Kidney tubule cell (primary cell): ENCODE results near the gene LYPD6.
A peak's percentile ranks its signal among the peaks of the same experiment; 100 is the strongest.

ENCODE experiments used
- DNase-seq: peaks from one replicate; pipeline ENCODE4 v3.0.0-alpha.2; 2018; ENCODE audit warnings: low spot score

Gene LYPD6

DNA sequence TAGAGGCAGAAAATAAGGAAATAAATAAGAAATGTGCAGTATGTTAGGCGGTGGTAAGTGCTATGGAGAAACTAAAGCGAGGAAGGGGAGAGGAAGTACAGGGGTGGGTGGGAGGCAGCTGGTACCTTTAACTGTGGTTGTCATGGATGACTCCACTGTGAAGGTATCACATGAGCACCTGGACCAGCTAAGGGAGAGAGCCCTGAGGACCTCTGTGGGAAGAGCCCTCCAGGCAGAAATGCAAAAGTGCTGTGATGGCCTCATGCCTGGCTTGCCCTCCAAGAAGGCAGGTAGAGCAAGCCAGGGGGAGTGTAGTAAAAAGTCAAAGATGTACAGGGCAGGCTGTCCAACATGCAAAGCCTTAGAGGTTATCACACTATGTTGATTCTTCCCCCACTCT is 17.9 kb downstream of the LYPD6 start:
- no peak for DNase-seq

GRCh38 chr2:149353421-149353820 is 23.0 kb downstream of the LYPD6 start:
- DNase-seq = no peak

DNA sequence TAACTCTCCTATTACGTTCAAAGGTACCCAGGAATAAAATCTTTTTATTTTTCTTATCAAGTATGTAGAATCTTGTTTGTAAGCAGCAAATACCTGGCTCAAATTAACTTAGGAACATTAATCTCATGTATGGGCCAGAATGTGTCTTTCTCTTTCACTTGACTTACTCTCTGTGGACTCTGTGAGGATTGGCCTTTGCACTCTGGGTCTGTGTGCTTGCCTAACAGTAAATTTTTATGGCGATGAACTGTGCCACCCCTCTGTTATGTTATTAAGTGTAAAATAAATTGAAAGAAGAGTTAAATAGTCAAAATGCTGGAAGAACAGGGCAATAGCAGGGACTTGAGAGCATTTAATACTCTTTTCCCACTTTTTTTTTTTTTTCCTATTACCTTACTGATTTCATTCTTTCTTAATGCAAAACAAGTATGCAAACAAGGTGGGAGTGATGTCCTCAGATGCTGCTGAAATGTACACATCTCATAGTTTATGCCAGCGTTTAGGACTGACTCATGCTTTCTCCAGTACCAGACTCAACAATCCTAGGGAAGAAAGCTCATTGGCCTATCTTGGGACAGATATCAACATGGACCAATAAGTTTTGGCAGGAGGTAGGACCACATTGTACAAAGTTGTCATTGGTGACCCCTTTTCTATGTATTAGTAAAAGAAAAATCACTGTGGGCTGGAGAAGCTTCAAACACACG is 25.5 kb downstream of the LYPD6 start:
- no peak for DNase-seq

- DNase-seq = no peak
Observed at GRCh38 chr2:149357058-149357457, 26.7 kb downstream of the LYPD6 start.

DNA sequence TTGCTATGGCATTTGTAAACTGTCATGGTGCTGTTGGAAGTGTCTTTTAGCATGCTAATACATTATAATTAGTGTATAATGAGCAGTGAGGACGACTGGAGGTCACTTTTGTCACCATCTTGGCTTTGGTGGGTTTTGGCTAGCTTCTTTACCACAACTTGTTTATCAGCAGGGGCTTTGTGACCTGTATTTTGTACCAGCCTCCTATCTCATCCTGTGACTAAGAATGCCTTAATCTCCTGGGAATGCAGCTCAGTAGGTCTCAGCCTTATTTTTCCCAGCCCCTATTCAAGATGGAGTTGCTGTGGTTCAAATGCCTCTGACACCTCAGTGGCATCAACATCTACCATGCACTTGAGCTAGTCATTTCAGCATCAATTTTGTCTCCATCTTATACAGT is 29.7 kb downstream of the LYPD6 start:
- DNase-seq = peak; percentile 29

- DNase-seq = no peak
Observed at GRCh38 chr2:149363958-149364357, 33.6 kb downstream of the LYPD6 start.

DNA sequence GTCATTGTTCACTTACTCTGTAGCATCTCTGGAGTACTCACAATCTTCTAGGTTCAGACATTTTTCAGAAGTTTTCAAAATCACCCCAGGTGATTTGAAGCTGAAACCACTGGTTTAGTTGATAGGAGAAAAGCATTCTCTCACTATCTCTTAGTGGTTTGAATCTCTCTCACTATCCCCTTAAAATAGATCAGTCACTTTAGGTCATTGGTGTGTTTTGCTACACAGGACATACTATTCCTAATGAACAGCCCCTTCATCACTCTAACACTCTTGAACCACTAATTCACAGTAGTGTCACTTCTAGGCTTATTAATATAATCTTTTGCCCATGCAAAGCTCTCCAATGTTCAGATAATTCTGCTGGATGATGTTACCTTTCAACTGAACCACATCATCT is 34.5 kb downstream of the LYPD6 start:
- no peak for DNase-seq

GRCh38 chr2:149365931-149366583 is 35.7 kb downstream of the LYPD6 start:
- peak; percentile 90 for DNase-seq

GRCh38 chr2:149370061-149370775 is 39.8 kb downstream of the LYPD6 start:
- no peak for DNase-seq

- no peak for DNase-seq
Observed at GRCh38 chr2:149371476-149371875, 41.1 kb downstream of the LYPD6 start.

DNA sequence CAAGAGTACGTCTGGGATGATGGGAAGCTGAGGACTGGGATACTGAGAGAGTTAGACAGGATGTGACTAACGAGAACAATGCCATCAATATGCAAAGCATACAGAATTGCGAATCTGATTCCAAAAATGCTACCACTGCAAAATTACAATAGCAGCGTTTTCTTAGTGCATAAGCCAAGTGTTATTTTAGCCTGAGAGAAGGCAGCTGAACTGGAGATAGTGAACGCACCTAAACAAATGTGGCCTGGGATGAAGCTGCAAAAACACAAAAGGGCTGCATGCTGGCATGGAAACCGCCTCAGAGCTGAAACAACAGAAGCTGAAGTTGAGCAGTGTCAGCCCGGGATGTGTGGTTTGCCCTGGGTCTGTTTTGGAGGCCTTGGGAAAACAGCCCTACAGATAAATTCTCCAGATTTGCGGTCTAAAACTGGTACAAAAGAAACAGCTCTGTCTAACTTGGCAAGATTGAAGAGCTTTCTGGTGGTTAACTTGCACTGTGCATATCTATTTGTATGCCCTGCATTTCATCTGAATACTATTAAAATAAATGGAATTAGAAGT is 45.5 kb downstream of the LYPD6 start:
- DNase-seq = peak; percentile 4

GRCh38 chr2:149380205-149380604 is 49.8 kb downstream of the LYPD6 start:
- no peak for DNase-seq

DNA sequence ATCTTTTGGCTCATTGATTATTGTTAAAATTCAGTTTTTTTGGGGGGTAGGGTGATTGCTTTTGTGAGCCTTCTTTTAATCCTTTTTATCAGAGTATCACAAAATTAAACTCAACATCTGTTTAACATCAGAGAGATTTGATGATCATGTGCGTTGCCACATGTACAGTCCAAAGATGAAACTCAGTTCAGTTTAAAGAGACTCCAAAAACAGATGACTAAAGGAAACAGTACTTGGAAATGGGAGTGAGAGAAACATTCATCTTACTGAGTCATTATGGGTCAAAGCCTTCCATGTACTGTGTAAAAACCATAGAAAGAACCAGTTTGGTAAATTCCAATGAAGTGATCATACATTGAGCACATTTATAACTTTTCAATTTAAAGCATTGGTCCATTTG is 53.0 kb downstream of the LYPD6 start:
- DNase-seq = peak; percentile 37

DNA sequence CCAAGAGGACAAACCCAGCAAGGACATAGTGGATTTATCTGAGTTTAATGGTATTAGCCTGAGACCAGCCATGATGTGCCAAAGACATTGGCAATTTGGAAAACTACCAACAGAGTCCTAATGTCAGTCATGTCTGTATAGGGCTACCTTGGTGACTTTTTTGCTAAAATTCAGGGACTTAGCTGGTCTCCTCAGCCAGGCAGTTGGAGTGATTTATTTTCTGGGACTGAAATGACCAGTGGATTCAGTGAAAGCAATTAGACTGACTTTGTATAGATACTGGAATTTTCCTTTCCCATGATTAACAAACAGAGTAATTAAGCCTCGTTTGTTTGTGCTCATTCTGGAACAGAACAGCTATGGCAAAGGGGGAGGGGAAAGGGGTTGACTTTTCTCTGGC is 55.0 kb downstream of the LYPD6 start:
- DNase-seq = no peak

DNA sequence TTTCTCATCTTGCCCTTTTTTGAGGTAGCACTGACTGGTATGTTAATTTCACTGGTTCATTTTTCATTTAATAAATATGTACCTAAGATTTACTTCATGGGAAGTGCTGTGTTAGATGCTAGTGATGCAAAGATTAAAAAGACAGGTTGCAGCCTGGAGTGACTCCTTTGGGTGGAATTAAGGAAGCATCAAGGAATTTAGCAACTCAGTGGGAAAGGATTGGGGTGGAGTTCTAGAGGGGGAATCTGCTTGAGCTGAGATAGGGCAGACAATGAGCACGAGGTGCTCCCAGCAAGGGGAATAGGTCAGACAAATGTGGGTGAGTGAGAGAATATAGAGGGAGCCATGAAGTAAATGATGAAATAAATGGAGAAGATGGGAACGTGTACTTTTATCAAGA is 57.0 kb downstream of the LYPD6 start:
- peak; percentile 25 for DNase-seq

- no peak for DNase-seq
Observed at GRCh38 chr2:149388120-149388816, 57.9 kb downstream of the LYPD6 start.

DNA sequence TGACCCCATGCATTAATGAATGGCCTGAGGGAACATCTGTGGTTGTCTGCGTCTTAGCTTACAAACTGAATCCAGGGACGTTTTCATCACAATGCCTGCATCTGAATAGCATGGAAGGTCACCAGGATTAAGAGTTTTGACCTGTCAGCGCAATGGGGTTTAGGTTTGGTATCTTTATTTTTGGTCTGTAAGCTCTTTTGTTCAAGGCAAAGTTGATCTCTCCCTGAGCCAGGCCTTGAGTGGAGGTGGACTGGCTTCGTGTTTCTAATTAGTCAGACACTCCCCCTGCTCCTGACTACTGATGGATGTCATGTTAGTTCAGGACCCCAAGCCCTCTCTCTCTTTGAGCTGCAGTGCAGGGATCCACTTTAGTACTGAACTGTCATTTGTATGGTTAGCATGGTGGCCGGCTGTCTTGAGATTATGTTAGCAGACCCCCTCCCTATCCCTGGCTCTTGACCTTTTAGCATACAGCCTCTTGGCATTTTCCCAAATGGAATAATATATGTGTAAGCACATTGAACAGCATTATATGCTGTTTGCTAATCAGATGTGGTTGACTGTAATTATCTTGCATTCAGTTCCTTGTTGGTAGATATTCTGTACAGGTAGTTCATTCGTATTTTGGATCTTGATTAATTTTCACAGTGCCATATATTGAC is 59.2 kb downstream of the LYPD6 start:
- no peak for DNase-seq

- DNase-seq = no peak
Observed at GRCh38 chr2:149393614-149394013, 63.2 kb downstream of the LYPD6 start.

- DNase-seq = peak; percentile 65
Observed at GRCh38 chr2:149394864-149395263, 64.5 kb downstream of the LYPD6 start.

DNA sequence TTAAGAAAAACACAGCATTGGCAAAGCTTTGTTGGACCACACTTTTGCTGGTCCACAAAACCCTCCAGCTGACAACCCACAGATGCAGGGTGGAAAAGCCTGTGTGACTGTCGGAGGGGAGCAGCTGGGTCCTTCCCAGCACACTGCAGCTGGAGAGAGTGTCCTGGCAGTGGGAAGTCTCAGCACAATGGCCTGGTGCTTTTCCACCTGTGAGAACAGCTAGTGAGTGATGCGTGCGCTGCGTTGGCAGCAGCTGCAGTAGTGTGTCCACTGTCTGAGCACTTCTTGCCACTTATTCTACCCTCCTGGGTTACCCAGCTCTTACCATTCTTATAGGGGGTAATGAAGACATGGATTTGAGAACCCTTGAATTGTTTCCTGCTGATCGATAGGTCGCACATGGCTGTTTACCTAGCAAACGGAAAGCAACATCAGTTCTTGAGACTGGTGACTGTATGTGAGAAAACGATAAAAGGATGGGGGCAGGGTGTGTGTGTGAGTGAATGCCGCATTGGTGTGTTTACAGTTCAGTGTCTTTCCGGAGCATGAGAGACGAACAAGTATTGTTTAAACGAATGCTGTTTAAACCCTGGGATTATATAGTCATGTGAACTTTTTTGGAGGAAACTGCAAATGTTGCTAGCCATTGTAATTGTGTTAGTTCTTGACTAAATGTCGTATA is 69.7 kb downstream of the LYPD6 start:
- DNase-seq = no peak

DNA sequence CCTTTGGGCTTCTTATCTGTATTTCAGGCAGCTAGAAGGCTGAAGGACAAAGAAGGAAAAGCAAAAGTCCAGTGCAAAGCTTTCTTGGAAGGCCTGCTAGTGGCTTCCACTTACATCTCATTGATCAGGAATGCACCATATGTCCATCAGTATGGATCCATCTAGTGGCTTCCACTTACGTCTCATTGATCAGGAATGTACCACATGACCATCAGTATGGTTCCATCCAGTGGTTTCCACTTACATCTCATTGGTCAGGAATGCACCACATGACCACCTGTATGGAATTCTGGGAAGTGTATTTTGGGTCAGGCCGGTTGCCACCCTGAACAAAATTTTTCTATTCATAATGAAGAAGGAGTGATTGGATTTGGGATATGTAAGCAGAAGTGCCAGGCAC is 70.6 kb downstream of the LYPD6 start:
- DNase-seq = peak; percentile 67
